ENCODE measurements around the gene SLC25A51.

The SLC25A51 gene

GRCh38 chr9:37870081-37870798 is 33.7 kb downstream of the SLC25A51 start:
- H3K4me3 Mint-ChIP-seq = no peak overlapping the region
- TF ChIP-seq, protein P1, sequence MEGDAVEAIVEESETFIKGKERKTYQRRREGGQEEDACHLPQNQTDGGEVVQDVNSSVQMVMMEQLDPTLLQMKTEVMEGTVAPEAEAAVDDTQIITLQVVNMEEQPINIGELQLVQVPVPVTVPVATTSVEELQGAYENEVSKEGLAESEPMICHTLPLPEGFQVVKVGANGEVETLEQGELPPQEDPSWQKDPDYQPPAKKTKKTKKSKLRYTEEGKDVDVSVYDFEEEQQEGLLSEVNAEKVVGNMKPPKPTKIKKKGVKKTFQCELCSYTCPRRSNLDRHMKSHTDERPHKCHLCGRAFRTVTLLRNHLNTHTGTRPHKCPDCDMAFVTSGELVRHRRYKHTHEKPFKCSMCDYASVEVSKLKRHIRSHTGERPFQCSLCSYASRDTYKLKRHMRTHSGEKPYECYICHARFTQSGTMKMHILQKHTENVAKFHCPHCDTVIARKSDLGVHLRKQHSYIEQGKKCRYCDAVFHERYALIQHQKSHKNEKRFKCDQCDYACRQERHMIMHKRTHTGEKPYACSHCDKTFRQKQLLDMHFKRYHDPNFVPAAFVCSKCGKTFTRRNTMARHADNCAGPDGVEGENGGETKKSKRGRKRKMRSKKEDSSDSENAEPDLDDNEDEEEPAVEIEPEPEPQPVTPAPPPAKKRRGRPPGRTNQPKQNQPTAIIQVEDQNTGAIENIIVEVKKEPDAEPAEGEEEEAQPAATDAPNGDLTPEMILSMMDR (IDR thresholded peaks at IDR 0.05; ENCODE audit: unreplicated experiment in 3 of 3) = no peak
- H3K27me3 Mint-ChIP-seq (ENCODE audit: low read depth) = no peaks in the 10 kb centered on the region
- no peaks in the 10 kb centered on the region for H3K4me1 Mint-ChIP-seq
- peaks cover 4% of the 10 kb centered on the region for H3K36me3 Mint-ChIP-seq (ENCODE audit: low read depth)
- no peaks in the 10 kb centered on the region for H3K9me3 Mint-ChIP-seq
- H3K27ac Mint-ChIP-seq = no peak overlapping the region

GRCh38 chr9:37862530-37862929 is 41.4 kb downstream of the SLC25A51 start:
- no peak overlapping the region for H3K4me3 Mint-ChIP-seq
- H3K27me3 Mint-ChIP-seq (ENCODE audit: low read depth) = no peaks in the 10 kb centered on the region
- peaks cover 39% of the 10 kb centered on the region for H3K36me3 Mint-ChIP-seq (ENCODE audit: low read depth)
- H3K27ac Mint-ChIP-seq = no peak overlapping the region
- H3K4me1 Mint-ChIP-seq = no peaks in the 10 kb centered on the region
- TF ChIP-seq, protein P1 (IDR thresholded peaks at IDR 0.05; ENCODE audit: unreplicated experiment in 3 of 3) = no peak
- H3K9me3 Mint-ChIP-seq = no peaks in the 10 kb centered on the region

- H3K27me3 Mint-ChIP-seq (ENCODE audit: low read depth) = no peaks in the 10 kb centered on the region
- no peak overlapping the region for H3K27ac Mint-ChIP-seq
- TF ChIP-seq, protein P1 (IDR thresholded peaks at IDR 0.05; ENCODE audit: unreplicated experiment in 3 of 3) = no peak
- peaks cover 50% of the 10 kb centered on the region for H3K36me3 Mint-ChIP-seq (ENCODE audit: low read depth)
- H3K4me1 Mint-ChIP-seq = no peaks in the 10 kb centered on the region
- no peak overlapping the region for H3K4me3 Mint-ChIP-seq
- no peaks in the 10 kb centered on the region for H3K9me3 Mint-ChIP-seq
Observed at GRCh38 chr9:37859043-37859442, 44.9 kb downstream of the SLC25A51 start.

DNA sequence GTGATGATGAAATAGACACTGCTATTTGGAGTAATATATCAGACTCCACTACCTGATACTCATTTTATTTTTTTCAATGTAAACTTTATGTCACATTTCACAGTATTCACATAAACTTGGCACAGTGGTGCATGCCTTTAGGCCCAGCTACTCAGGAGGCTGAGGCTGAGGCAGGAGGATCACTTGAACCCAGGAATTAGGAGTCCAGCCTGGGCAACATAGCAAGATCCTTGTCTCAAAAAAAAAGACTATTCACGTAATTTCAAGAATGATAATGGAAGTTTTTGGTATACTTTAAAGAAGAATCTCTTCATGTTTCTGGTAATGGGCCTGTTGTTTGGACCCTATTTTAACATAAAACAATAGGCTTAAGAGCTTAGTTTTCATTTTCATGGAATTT is 47.4 kb downstream of the SLC25A51 start:
- H3K27me3 Mint-ChIP-seq (ENCODE audit: low read depth) = no peaks in the 10 kb centered on the region
- H3K36me3 Mint-ChIP-seq (ENCODE audit: low read depth) = peaks cover 45% of the 10 kb centered on the region
- TF ChIP-seq, protein P1 (IDR thresholded peaks at IDR 0.05; ENCODE audit: unreplicated experiment in 3 of 3) = no peak
- no peaks in the 10 kb centered on the region for H3K9me3 Mint-ChIP-seq
- H3K4me3 Mint-ChIP-seq = no peak overlapping the region
- H3K27ac Mint-ChIP-seq = no peak overlapping the region
- H3K4me1 Mint-ChIP-seq = no peaks in the 10 kb centered on the region

DNA sequence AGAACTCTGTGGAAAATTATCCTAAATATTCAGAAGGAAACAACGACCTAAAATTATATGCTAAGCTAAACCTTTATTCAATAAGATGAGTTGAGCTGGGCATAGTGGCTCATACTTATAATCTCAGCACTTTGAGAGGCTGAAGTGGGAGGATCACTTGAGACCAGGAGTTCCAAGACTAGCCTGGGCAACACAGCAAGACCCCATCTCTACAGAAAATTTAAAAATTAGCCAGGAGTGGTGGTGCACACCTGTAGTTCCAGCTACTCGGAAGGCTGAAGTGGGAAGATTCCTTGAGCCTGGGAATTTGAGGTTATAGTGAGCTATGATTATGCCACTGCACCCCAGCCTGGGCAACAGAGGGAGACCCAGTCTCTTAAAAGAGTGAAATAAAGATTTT is 51.7 kb downstream of the SLC25A51 start:
- Mint-ChIP-seq H3K9me3 (no peaks in the 10 kb centered on the region), H3K27ac (no peak overlapping the region), H3K4me1 (no peaks in the 10 kb centered on the region)

More for the DNA sequence above, 51.7 kb downstream of the SLC25A51 start:
- no peaks in the 10 kb centered on the region for H3K27me3 Mint-ChIP-seq (ENCODE audit: low read depth)
- TF ChIP-seq, protein P1 (IDR thresholded peaks at IDR 0.05; ENCODE audit: unreplicated experiment in 3 of 3) = no peak
- H3K4me3 Mint-ChIP-seq = no peak overlapping the region
- peaks cover 37% of the 10 kb centered on the region for H3K36me3 Mint-ChIP-seq (ENCODE audit: low read depth)
